GM12878 (cell line): Measurements from ENCODE around the gene HPX. TPM values are rescaled to one million over a fixed set of nuclear protein-coding genes. Genes with fewer than 3 reads are reported as not detected.

Experiments used
- ATAC-seq: fragments of 200-7000 bp; cut with Tn5 transposase; 3 replicates; pipeline ENCODE4 v1.9.1; 2020; ENCODE audit warnings: mild to moderate bottlenecking, moderate library complexity
- BruUV-seq: library from RNA; stranded (reverse); fragments of 400-500 nt; replicated peaks from 2 replicates; lab custom pipeline; 2021; lab: Mats Ljungman, UMichigan
- CTCF ChIA-PET: fragments of 300-600 bp; sonication (Branson Sonifier 250); formaldehyde crosslinking; extraction: SDS; loops from one replicate; lab custom pipeline; 2021; ENCODE audit warnings: inconsistent platforms; lab: Yijun Ruan, JAX
- POLR2A ChIA-PET: fragments of 350-600 bp; formaldehyde crosslinking; extraction: SDS; loops from one replicate; lab custom pipeline; 2021; ENCODE audit warnings: inconsistent platforms; lab: Charles Lee
- RAD21 ChIA-PET: fragments of 300-600 bp; sonication (Branson Sonifier 250); formaldehyde crosslinking; loops from one replicate; lab custom pipeline; 2023; ENCODE audit warnings: antibody characterized with exemption; ENCODE audit not compliant: unreplicated experiment; lab: Charles Lee
- SMC1A ChIA-PET: fragments of 300-600 bp; sonication (Branson Sonifier 250); formaldehyde crosslinking; loops from one replicate; lab custom pipeline; 2023; ENCODE audit not compliant: unreplicated experiment, uncharacterized antibody; lab: Charles Lee
- DNase-seq: peaks from one replicate; pipeline ENCODE4 v3.0.0-alpha.2; 2011; ENCODE audit warnings: low read depth, low spot score
- FAIRE-seq: peaks from 3 replicates; lab custom pipeline; 2011; peaks lifted over from hg19 to GRCh38; lab: Jason Lieb, UNC
- H2AFZ ChIP-seq: 2 replicates; pipeline ENCODE4 v1.6.0; 2011; ENCODE audit warnings: low read depth, low read length, control low read depth; ENCODE audit not compliant: control insufficient read depth
- H3K27ac ChIP-seq: 2 replicates; pipeline ENCODE4 v1.5.1; 2011; ENCODE audit warnings: control low read depth; ENCODE audit not compliant: control insufficient read depth, insufficient read depth
- H3K27me3 ChIP-seq, 2 experiments: replicated peaks in 1 of 2; 2 replicates each; pipeline versions ENCODE4 v1.6.0 to v1.6.1; 2011; ENCODE audit warnings: low read length in 1 of 2; ENCODE audit not compliant: control insufficient read depth in 2 of 2, insufficient read depth in 2 of 2
- H3K36me3 ChIP-seq, 2 experiments: 2 replicates each; pipeline ENCODE4 v1.5.1; 2011; ENCODE audit warnings: low read length in 1 of 2; ENCODE audit not compliant: control insufficient read depth in 2 of 2, insufficient read depth in 2 of 2
- H3K4me1 ChIP-seq: 2 replicates; pipeline ENCODE4 v1.6.1; 2011; ENCODE audit warnings: mild to moderate bottlenecking, low read length, moderate library complexity, mixed read lengths; ENCODE audit not compliant: control insufficient read depth, insufficient read depth
- H3K4me2 ChIP-seq: 2 replicates; pipeline ENCODE4 v1.6.0; 2011; ENCODE audit warnings: control low read depth; ENCODE audit not compliant: control insufficient read depth, insufficient read depth
- H3K4me3 ChIP-seq: fragments of 200-600 bp; sonication (generic); 2 replicates; pipeline ENCODE4 v1.5.1; 2016
- H3K79me2 ChIP-seq: 2 replicates; pipeline ENCODE4 v1.6.0; 2011; ENCODE audit warnings: low read length; ENCODE audit not compliant: control insufficient read depth, insufficient read depth
- H3K9ac ChIP-seq: 2 replicates; pipeline ENCODE4 v1.8.0; 2011; ENCODE audit warnings: low read length, control low read depth, mixed read lengths; ENCODE audit not compliant: control insufficient read depth, insufficient read depth
- H3K9me3 ChIP-seq: replicated peaks from 3 replicates; pipeline ENCODE4 v1.5.1; 2011; ENCODE audit warnings: mild to moderate bottlenecking, low read length; ENCODE audit not compliant: control insufficient read depth, insufficient read depth
- H4K20me1 ChIP-seq: 2 replicates; pipeline ENCODE4 v1.6.0; 2011; ENCODE audit not compliant: control insufficient read depth, insufficient read depth
- ATF2 ChIP-seq: IDR thresholded peaks from 2 replicates; pipeline ENCODE4 v1.6.1; 2012; ENCODE audit warnings: low read length, inconsistent platforms
- CBX5 ChIP-seq: sonication (generic); IDR thresholded peaks from 2 replicates; pipeline ENCODE4 v1.6.1; 2016; ENCODE audit warnings: low read depth, moderate library complexity, mild to moderate bottlenecking, inconsistent platforms
- FOXK2 ChIP-seq: fragments of 450-650 bp; IDR thresholded peaks from 2 replicates; pipeline ENCODE4 v1.6.1; 2017; ENCODE audit warnings: mild to moderate bottlenecking, moderate library complexity
- IKZF2 ChIP-seq, 2 experiments: fragments of 450-650 bp; IDR thresholded peaks; 2 replicates each; pipeline ENCODE4 v1.6.1; 2017; ENCODE audit warnings: mild to moderate bottlenecking in 2 of 2, moderate library complexity in 2 of 2
- JUNB ChIP-seq: IDR thresholded peaks from 2 replicates; pipeline ENCODE4 v1.6.1; 2016; ENCODE audit warnings: antibody characterized with exemption, mild to moderate bottlenecking
- NR2F1 ChIP-seq: fragments of 450-650 bp; conservative IDR thresholded peaks from 2 replicates; pipeline ENCODE4 v1.6.1; 2017; ENCODE audit warnings: mild to moderate bottlenecking
- PAX5 ChIP-seq: IDR thresholded peaks from 2 replicates; pipeline ENCODE4 v1.6.1; 2011; ENCODE audit warnings: low read depth, low read length, borderline replicate concordance
- PML ChIP-seq: IDR thresholded peaks from 2 replicates; pipeline ENCODE4 v1.6.1; 2012; ENCODE audit warnings: low read length, inconsistent platforms
- POLR2AphosphoS5 ChIP-seq: IDR thresholded peaks from 2 replicates; pipeline ENCODE4 v1.6.1; 2011; ENCODE audit warnings: mild to moderate bottlenecking, low read length, inconsistent platforms
- TARDBP ChIP-seq: IDR thresholded peaks from 2 replicates; pipeline ENCODE4 v1.6.1; 2016; ENCODE audit warnings: borderline replicate concordance
- TBL1XR1 ChIP-seq: IDR thresholded peaks from 2 replicates; pipeline ENCODE4 v1.6.1; 2012; ENCODE audit warnings: low read depth, low read length, improper control_type of control experiment
- TCF7 ChIP-seq: IDR thresholded peaks from 2 replicates; pipeline ENCODE4 v1.6.1; 2014; ENCODE audit warnings: antibody characterized with exemption, borderline replicate concordance
- YY1 ChIP-seq: IDR thresholded peaks from 2 replicates; pipeline ENCODE4 v1.6.1; 2011; ENCODE audit warnings: low read depth, mild to moderate bottlenecking, low read length
- ZSCAN29 ChIP-seq: fragments of 450-650 bp; IDR thresholded peaks from 2 replicates; pipeline ENCODE4 v1.6.1; 2017; ENCODE audit warnings: mild to moderate bottlenecking, moderate library complexity
- WGBS: methylation state at CpG from one replicate; pipeline ENCODE4 v1.1.6; 2016; ENCODE audit warnings: low lambda C conversion rate; ENCODE audit not compliant: insufficient replicate concordance, insufficient coverage; ENCODE audit errors: missing lambda C conversion rate; 5-methylcytosine and 5-hydroxymethylcytosine counted together
- in situ Hi-C: fragments of 300-500 bp; cut with MboI; formaldehyde crosslinking; loops from 9 replicates; pipeline ENCODE4 v1.14.3; 2018; ENCODE audit warnings: mixed read lengths
- intact Hi-C: fragments of 100-400 bp; cut with micrococcal nuclease; formaldehyde crosslinking; loops from one replicate; pipeline ENCODE4 v1.14.2; 2022; ENCODE audit not compliant: unreplicated experiment
- polyA plus RNA-seq, 11 experiments: library from polyadenylated mRNA; depleted of rRNA in 4 of 11; unstranded in 6 of 11; stranded (reverse) in 5 of 11; fragments of >200 nt; fragmentation: Nextera tagmentation in 4 of 11; fragmentation: Illumina TruSeq in 1 of 11; extraction: Ambion mirVana in 4 of 11; extraction: Trizol in 1 of 11; gene quantifications; 1 replicate in 1 of 11; 2 replicates in 10 of 11; pipeline versions ENCODE4 v1.2.1 to v1.2.3, GENCODE V29; 2011 to 2016; ENCODE audit warnings: inconsistent platforms in 2 of 11, missing spikeins in 2 of 11, low read depth in 1 of 11
- total RNA-seq, 4 experiments: library from RNA; depleted of rRNA in 3 of 4; stranded (reverse); fragments of >200 nt in 3 of 4; fragmentation: Illumina TruSeq in 1 of 4; extraction: Trizol in 1 of 4; gene quantifications; 2 replicates each; pipeline versions ENCODE4 v1.2.1 to v1.2.3, GENCODE V29; 2013 to 2021
- TF ChIP-seq, protein P1 (sequence below): fragments of 450-650 bp; formaldehyde crosslinking; IDR thresholded peaks from 2 replicates; pipeline ENCODE4 v1.4.0; 2020; ENCODE audit warnings: mild to moderate bottlenecking, moderate library complexity

HPX gene
- total and polyA plus RNA-seq, 10 of the 15 experiments (the other 5 are each of a cell fraction or from before 2014, with no cell fraction given) = 0.08 to 1.7 (median 0.18) TPM; not detected in 1

GRCh38 chr11:6389905-6390717 lies 50.7 kb downstream of the HPX start, which contains the start of gene SMPD1:
SMPD1 (plus strand) TSS chr11:6390474; CDS start chr11:6390599, 125 bp downstream.
- Histone ChIP-seq H3K4me1 (peaks cover 6% of the 10 kb centered on the region), H3K4me2 (peak within 1 kb of the TSS; percentile 93), H3K9ac (peak within 1 kb of the TSS; percentile 83), H2AFZ (peak within 1 kb of the TSS; percentile 97), H3K27ac (peak within 1 kb of the TSS; percentile 64), H3K4me3 (peak within 1 kb of the TSS; percentile 90), H4K20me1 (no peaks in the 10 kb centered on the region), H3K36me3 (no peaks in the 10 kb centered on the region), H3K79me2 (no peaks in the 10 kb centered on the region), H3K27me3 (no peaks in the 10 kb centered on the region), H3K9me3 (no peaks in the 10 kb centered on the region)
- DNase-seq (peak; percentile 66), FAIRE-seq (peak; percentile 83), ATAC-seq (peak; percentile 98)
- in situ Hi-C loops (loop anchor here (10.0 kb wide), 1 partner anchor 285 kb away; no protein-coding TSS in a partner anchor), intact Hi-C loops (loop anchor here (10.0 kb wide), 1 partner anchor 215 kb away; the partner anchor contains the start of genes ILK and RRP8)
- 1% methylated on average over 50 of the region's 63 CpGs for WGBS
- CTCF ChIA-PET = interaction anchor here (0.8 to 4.2 kb wide), 8 partner anchors 9 to 115 kb away, joined by 3 to 22 read pairs (median 6); no protein-coding TSS in a partner anchor
- SMC1A ChIA-PET = interaction anchor here (0.9 to 3.1 kb wide), 5 partner anchors 11 to 67 kb away, joined by 3 to 19 read pairs (median 4); no protein-coding TSS in a partner anchor
- RAD21 ChIA-PET = interaction anchor here (0.8 to 2.5 kb wide), 13 partner anchors 11 to 357 kb away, joined by 3 to 16 read pairs (median 4); partner anchors contain the start of genes ARFIP2, HPX, MRPL17 and TIMM10B
- BruUV-seq = no TSS peak
- POLR2A ChIA-PET = interaction anchor here (0.8 to 3.6 kb wide), 10 partner anchors 10 to 229 kb away, joined by 3 to 21 read pairs (median 4); partner anchors contain the start of genes ARFIP2, TIMM10B, TPP1 and TRIM3
- TF ChIP-seq PML (peak; percentile 75; the same call in 1 of the 2 replicates), NR2F1 (peak; percentile 100), ZSCAN29 (no peak), IKZF2 (IDR thresholded peaks at IDR 0.05) (peak; percentile 84 to 88), ATF2 (0 out of 2 replicates have a peak, but pooled peaks have one; percentile 21), POLR2AphosphoS5 (peak; percentile 55; the same call in 1 of the 2 replicates), CBX5 (no peak), FOXK2 (no peak), PAX5 (peak; percentile 59; the same call in 1 of the 2 replicates), TARDBP (peak; percentile 6; the same call in 1 of the 2 replicates), JUNB (0 out of 2 replicates have a peak, but pooled peaks have one; percentile 6), TBL1XR1 (peak; percentile 86), TCF7 (no peak), YY1 (0 out of 2 replicates have a peak, but pooled peaks have one; percentile 4)
- TF ChIP-seq, protein P1, sequence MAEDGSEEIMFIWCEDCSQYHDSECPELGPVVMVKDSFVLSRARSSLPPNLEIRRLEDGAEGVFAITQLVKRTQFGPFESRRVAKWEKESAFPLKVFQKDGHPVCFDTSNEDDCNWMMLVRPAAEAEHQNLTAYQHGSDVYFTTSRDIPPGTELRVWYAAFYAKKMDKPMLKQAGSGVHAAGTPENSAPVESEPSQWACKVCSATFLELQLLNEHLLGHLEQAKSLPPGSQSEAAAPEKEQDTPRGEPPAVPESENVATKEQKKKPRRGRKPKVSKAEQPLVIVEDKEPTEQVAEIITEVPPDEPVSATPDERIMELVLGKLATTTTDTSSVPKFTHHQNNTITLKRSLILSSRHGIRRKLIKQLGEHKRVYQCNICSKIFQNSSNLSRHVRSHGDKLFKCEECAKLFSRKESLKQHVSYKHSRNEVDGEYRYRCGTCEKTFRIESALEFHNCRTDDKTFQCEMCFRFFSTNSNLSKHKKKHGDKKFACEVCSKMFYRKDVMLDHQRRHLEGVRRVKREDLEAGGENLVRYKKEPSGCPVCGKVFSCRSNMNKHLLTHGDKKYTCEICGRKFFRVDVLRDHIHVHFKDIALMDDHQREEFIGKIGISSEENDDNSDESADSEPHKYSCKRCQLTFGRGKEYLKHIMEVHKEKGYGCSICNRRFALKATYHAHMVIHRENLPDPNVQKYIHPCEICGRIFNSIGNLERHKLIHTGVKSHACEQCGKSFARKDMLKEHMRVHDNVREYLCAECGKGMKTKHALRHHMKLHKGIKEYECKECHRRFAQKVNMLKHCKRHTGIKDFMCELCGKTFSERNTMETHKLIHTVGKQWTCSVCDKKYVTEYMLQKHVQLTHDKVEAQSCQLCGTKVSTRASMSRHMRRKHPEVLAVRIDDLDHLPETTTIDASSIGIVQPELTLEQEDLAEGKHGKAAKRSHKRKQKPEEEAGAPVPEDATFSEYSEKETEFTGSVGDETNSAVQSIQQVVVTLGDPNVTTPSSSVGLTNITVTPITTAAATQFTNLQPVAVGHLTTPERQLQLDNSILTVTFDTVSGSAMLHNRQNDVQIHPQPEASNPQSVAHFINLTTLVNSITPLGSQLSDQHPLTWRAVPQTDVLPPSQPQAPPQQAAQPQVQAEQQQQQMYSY (CRISPR knock-in tag) = no peak
